Heart right ventricle (tissue), 16 donors: ENCODE measurements around the gene TNFRSF8. TPM values are rescaled to one million over a fixed set of nuclear protein-coding genes. Genes with fewer than 3 reads are reported as not detected.

ENCODE experiments used
- ATAC-seq, 8 donors: fragments of 200-7000 bp; cut with Tn5 transposase; one replicate each; pipeline ENCODE4 v1.9.1; 2020; ENCODE audit warnings: mild to moderate bottlenecking in 8 of 8, moderate library complexity in 8 of 8, moderate number of reproducible peaks in 1 of 8
- DNase-seq, 2 donors: peaks; one replicate each; pipeline ENCODE4 v3.0.0-alpha.2; 2020
- H3K27ac ChIP-seq, 10 donors: fragments of 200-600 bp; sonication (generic) in 2 of 10; one replicate each; pipeline versions ENCODE4 v1.5.0 to v1.8.0; 2020 to 2022; ENCODE audit warnings: mild to moderate bottlenecking in 3 of 10
- H3K27me3 ChIP-seq, 7 donors: fragments of 200-600 bp; one replicate each; pipeline ENCODE4 v1.8.0; 2021 to 2022; ENCODE audit warnings: mild to moderate bottlenecking in 2 of 7
- H3K36me3 ChIP-seq, 9 donors: fragments of 200-600 bp; sonication (generic) in 1 of 9; one replicate each; pipeline versions ENCODE4 v1.5.0 to v1.8.0; 2020 to 2022; ENCODE audit warnings: mild to moderate bottlenecking in 2 of 9
- H3K4me1 ChIP-seq, 9 donors: fragments of 200-600 bp; sonication (generic) in 1 of 9; one replicate each; pipeline versions ENCODE4 v1.5.0 to v1.8.0; 2020 to 2022; ENCODE audit warnings: mild to moderate bottlenecking in 4 of 9
- H3K4me3 ChIP-seq, 10 donors: fragments of 200-600 bp; sonication (generic) in 2 of 10; one replicate each; pipeline versions ENCODE4 v1.5.0 to v1.8.0; 2020 to 2022; ENCODE audit warnings: mild to moderate bottlenecking in 7 of 10, moderate library complexity in 2 of 10
- H3K9me3 ChIP-seq, 11 donors: fragments of 200-600 bp in 10 of 11; sonication (generic) in 2 of 11; one replicate each; pipeline versions ENCODE4 v1.5.0 to v1.8.0; 2013 to 2022; ENCODE audit warnings: mild to moderate bottlenecking in 2 of 11, control low read depth in 1 of 11, moderate library complexity in 1 of 11
- WGBS, 2 donors: extraction: QIAGEN DNeasy Blood & Tissue Kit; methylation state at CpG; one replicate each; pipeline ENCODE4 v1.1.7; 2013; ENCODE audit warnings: inconsistent platforms in 1 of 2; 5-methylcytosine and 5-hydroxymethylcytosine counted together
- intact Hi-C, 10 donors: fragments of 100-400 bp; cut with DNase I; formaldehyde crosslinking; loops; one replicate each; pipeline versions ENCODE4 v1.11.1 to v1.14.2; 2022
- polyA plus RNA-seq, 2 donors: library from polyadenylated mRNA; stranded (reverse); fragments of 200-250 nt; gene quantifications; one replicate each; pipeline ENCODE4 v1.2.3, GENCODE V29; 2013
- total RNA-seq, 10 donors: library from RNA; stranded (reverse); fragmentation: NEBNext Ultra II Directional in 3 of 10; extraction: Animal tissue kit (Norgen Biotek cat#: 25700) in 3 of 10; gene quantifications; one replicate each; pipeline versions ENCODE4 v1.2.1 to v1.2.4, GENCODE V29; 2021 to 2023
- TF ChIP-seq, protein P1 (sequence below), 9 donors: fragments of 200-600 bp; sonication (generic) in 2 of 9; IDR thresholded peaks; one replicate each; pipeline versions ENCODE4 v1.5.0 to v1.8.0; 2021 to 2022; ENCODE audit warnings: antibody characterized with exemption in 9 of 9, mild to moderate bottlenecking in 5 of 9, moderate library complexity in 1 of 9
- donor health status: Arrhythmogenic right ventricular cardiomyopathy.
- donor health status: ischemic (EF 13 %, LVEDD 7.1; RV severe dilation, severe dysfunction).
- donor health status: healthy with polysubstance abuse.
- donor health status: DM: no; HTN: yes; CAD: no.
- donor health status: DM: no; HTN: no; CAD: no.
- donor health status: ischemic (EF 25% LVEDD 6.9; RV normal size, moderate dysfunction).
- donor health status: ischemic (EF 25% LVEDD 5.7; RV mildly dilated, moderate dysfunction).
- donor health status: healthy.
- donor health status: DM: yes; HTN: yes; CAD: no.
- donor health status: Ischemic cardiomyopathy.
- donor health status: ischemic (EF 35%, LVEDD 5.7; RV mildly dilated, moderate dysfunction).
- donor health status: nonischemic (EF 11% LVEDD 7.7; RV severe dilation, severe dysfunction).
- donor health status: DM: yes; HTN: yes; CAD: no.
- donor health status: PGD.
- donor health status: ischemic (EF 29% LVEDD 5.4; RV normal size, mild dysfunction).
- donor health status: nonischemic (EF 23%, LVEDD 6.1; RV moderate dilation, normal function).

The TNFRSF8 gene
- total and polyA plus RNA-seq, 12 donors = 0.21 to 2.4 (median 1.0) TPM

GRCh38 chr1:12109901-12110300 lies 46.8 kb downstream of the TNFRSF8 start:
- H3K27me3 ChIP-seq = peaks cover 0 to 20% (median 9%) of the 10 kb centered on the region in 7 donors
- no peaks in the 10 kb centered on the region for H3K9me3 ChIP-seq
- peaks cover 0 to 11% (median 0%) of the 10 kb centered on the region in 9 donors for H3K4me1 ChIP-seq
- TF ChIP-seq, protein P1, sequence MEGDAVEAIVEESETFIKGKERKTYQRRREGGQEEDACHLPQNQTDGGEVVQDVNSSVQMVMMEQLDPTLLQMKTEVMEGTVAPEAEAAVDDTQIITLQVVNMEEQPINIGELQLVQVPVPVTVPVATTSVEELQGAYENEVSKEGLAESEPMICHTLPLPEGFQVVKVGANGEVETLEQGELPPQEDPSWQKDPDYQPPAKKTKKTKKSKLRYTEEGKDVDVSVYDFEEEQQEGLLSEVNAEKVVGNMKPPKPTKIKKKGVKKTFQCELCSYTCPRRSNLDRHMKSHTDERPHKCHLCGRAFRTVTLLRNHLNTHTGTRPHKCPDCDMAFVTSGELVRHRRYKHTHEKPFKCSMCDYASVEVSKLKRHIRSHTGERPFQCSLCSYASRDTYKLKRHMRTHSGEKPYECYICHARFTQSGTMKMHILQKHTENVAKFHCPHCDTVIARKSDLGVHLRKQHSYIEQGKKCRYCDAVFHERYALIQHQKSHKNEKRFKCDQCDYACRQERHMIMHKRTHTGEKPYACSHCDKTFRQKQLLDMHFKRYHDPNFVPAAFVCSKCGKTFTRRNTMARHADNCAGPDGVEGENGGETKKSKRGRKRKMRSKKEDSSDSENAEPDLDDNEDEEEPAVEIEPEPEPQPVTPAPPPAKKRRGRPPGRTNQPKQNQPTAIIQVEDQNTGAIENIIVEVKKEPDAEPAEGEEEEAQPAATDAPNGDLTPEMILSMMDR (IDR thresholded peaks at IDR 0.05) = no peak
- no peak overlapping the region for H3K27ac ChIP-seq
- DNase-seq = no peak
- ATAC-seq = no peak
- no peaks in the 10 kb centered on the region for H3K36me3 ChIP-seq
- intact Hi-C loops = no loop called here
- no peak overlapping the region for H3K4me3 ChIP-seq
- WGBS, 2 donors = 88 to 91% methylated on average over 10 of the region's 10 CpGs

- no peaks in the 10 kb centered on the region for H3K36me3 ChIP-seq
- no peak overlapping the region for H3K4me3 ChIP-seq
- intact Hi-C loops = no loop called here
- TF ChIP-seq, protein P1 (IDR thresholded peaks at IDR 0.05) = no peak
- no peak for ATAC-seq
- H3K9me3 ChIP-seq = no peaks in the 10 kb centered on the region
- H3K27me3 ChIP-seq = peaks cover 0 to 24% (median 3%) of the 10 kb centered on the region in 7 donors
- no peak for DNase-seq
- 90 to 91% methylated on average over 14 of the region's 14 CpGs for WGBS, 2 donors
- peak overlapping the region in 1 of 10 donors; percentile 77 for H3K27ac ChIP-seq
- peaks cover 0 to 11% (median 0%) of the 10 kb centered on the region in 9 donors for H3K4me1 ChIP-seq
These were observed 48.6 kb downstream of the TNFRSF8 start for GRCh38 chr1:12111741-12112140.

DNA sequence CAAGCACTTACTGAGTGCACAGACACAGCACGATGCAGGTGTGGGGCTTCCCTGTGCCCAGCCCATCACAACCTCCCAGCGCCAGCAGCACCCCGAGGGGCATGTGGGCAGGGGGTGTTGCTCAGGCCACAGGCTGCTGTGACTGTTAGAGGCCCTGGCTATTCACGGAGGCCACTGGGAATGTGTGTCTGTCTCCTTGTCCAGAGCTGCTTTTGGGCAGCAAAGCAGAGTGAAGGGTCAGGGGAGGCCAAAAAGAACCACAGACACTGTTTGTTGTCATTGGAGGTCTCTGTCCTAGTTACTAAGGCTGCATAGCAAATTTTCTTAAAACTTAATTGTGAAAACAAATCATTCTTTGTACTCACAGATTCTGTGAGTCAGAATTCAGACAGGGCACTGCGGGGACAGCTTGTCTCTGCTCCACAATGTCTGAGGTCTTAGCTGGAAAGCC lies 49.6 kb downstream of the TNFRSF8 start:
- DNase-seq = no peak
- Histone ChIP-seq H3K4me1 (peaks cover 0 to 11% (median 0%) of the 10 kb centered on the region in 9 donors), H3K4me3 (no peak overlapping the region), H3K9me3 (no peaks in the 10 kb centered on the region), H3K27me3 (peaks cover 0 to 17% (median 0%) of the 10 kb centered on the region in 7 donors), H3K27ac (peak overlapping the region in 6 of 10 donors; percentile 5 to 77 (median 64)), H3K36me3 (no peaks in the 10 kb centered on the region)
- TF ChIP-seq, protein P1 (IDR thresholded peaks at IDR 0.05) = no peak
- intact Hi-C loops = no loop called here
- WGBS, 2 donors = 67 to 83% methylated on average over 5 of the region's 5 CpGs
- peak; percentile 43 to 75 (median 65) for ATAC-seq

GRCh38 chr1:12113433-12114339 lies 50.6 kb downstream of the TNFRSF8 start:
- Histone ChIP-seq H3K27me3 (peaks cover 0 to 14% (median 0%) of the 10 kb centered on the region in 7 donors), H3K4me1 (peaks cover 0 to 11% (median 0%) of the 10 kb centered on the region in 9 donors), H3K36me3 (no peaks in the 10 kb centered on the region), H3K9me3 (no peaks in the 10 kb centered on the region), H3K27ac (peak overlapping the region in 7 of 10 donors; percentile 5 to 77 (median 65)), H3K4me3 (no peak overlapping the region)
- no peak for DNase-seq
- no peak for ATAC-seq
- TF ChIP-seq, protein P1 (IDR thresholded peaks at IDR 0.05) = no peak
- intact Hi-C loops = no loop called here
- 67 to 71% methylated on average over 7 of the region's 7 CpGs for WGBS, 2 donors
